ENCODE measurements around the gene BIRC3. TPM values are rescaled to one million over a fixed set of nuclear protein-coding genes. Genes with fewer than 3 reads are reported as not detected.

BIRC3 gene
- total RNA-seq, 1 donor from 2014 or later: 1.3 TPM

GRCh38 chr11:102384419-102385079, 67.3 kb downstream of the BIRC3 start:
- TF ChIP-seq CTCF (IDR thresholded peaks at IDR 0.05; ENCODE audit: insufficient read depth, low read length, severe bottlenecking): no peak
- DNase-seq (ENCODE audit: low read depth): no peak
- Histone ChIP-seq H3K36me3 (ENCODE audit: control insufficient read depth, insufficient read depth, low read length) (peaks cover 4% of the 10 kb centered on the region), H3K4me3 (ENCODE audit: low read depth, low read length) (no peak overlapping the region), H3K27me3 (ENCODE audit: control insufficient read depth, insufficient read depth, low read length) (no peaks in the 10 kb centered on the region)
- FAIRE-seq: peak; percentile 89

- FAIRE-seq (no peak), DNase-seq (ENCODE audit: low read depth) (no peak)
- H3K4me3 ChIP-seq (ENCODE audit: low read depth, low read length): no peak overlapping the region
- TF ChIP-seq CTCF (IDR thresholded peaks at IDR 0.05; ENCODE audit: insufficient read depth, low read length, severe bottlenecking): no peak
- no peaks in the 10 kb centered on the region for H3K27me3 ChIP-seq (ENCODE audit: control insufficient read depth, insufficient read depth, low read length)
- peaks cover 2% of the 10 kb centered on the region for H3K36me3 ChIP-seq (ENCODE audit: control insufficient read depth, insufficient read depth, low read length)
Measured at GRCh38 chr11:102385085-102386007, 68.1 kb downstream of the BIRC3 start.

- no peak overlapping the region for H3K4me3 ChIP-seq (ENCODE audit: low read depth, low read length)
- H3K36me3 ChIP-seq (ENCODE audit: control insufficient read depth, insufficient read depth, low read length): peaks cover 5% of the 10 kb centered on the region
- DNase-seq (ENCODE audit: low read depth) (no peak), FAIRE-seq (no peak)
- no peaks in the 10 kb centered on the region for H3K27me3 ChIP-seq (ENCODE audit: control insufficient read depth, insufficient read depth, low read length)
- TF ChIP-seq CTCF (IDR thresholded peaks at IDR 0.05; ENCODE audit: insufficient read depth, low read length, severe bottlenecking): no peak
Measured at GRCh38 chr11:102386136-102386734, 69.0 kb downstream of the BIRC3 start.

GRCh38 chr11:102387043-102387781, 69.9 kb downstream of the BIRC3 start:
- H3K36me3 ChIP-seq (ENCODE audit: control insufficient read depth, insufficient read depth, low read length): peaks cover 8% of the 10 kb centered on the region

More at GRCh38 chr11:102387043-102387781, 69.9 kb downstream of the BIRC3 start:
- no peak for DNase-seq (ENCODE audit: low read depth)
- no peak overlapping the region for H3K4me3 ChIP-seq (ENCODE audit: low read depth, low read length)
- no peak for TF ChIP-seq CTCF (IDR thresholded peaks at IDR 0.05; ENCODE audit: insufficient read depth, low read length, severe bottlenecking)
- no peaks in the 10 kb centered on the region for H3K27me3 ChIP-seq (ENCODE audit: control insufficient read depth, insufficient read depth, low read length)
- FAIRE-seq: no peak

Other genes starting within 250 kb of the BIRC3 start
- 151 and 152 TPM in 2 replicates for gene YAP1, start 207.0 kb upstream of the BIRC3 start, total RNA-seq
- gene BIRC2, start 29.7 kb downstream of the BIRC3 start, total RNA-seq: 56.6 and 58.8 TPM in 2 replicates
- 172 and 197 TPM in 2 replicates for gene TMEM123, start 135.3 kb downstream of the BIRC3 start, total RNA-seq
- gene MMP7, start 213.3 kb downstream of the BIRC3 start, total RNA-seq: not detected in 2 replicates